Epithelial cell of esophagus (primary cell): ENCODE data around the gene TTC9.
A peak's percentile ranks its signal among the peaks of the same experiment; 100 is the strongest.

Experiments used
- DNase-seq: peaks from one replicate; pipeline ENCODE4 v3.0.0; 2010; ENCODE audit warnings: low read depth
- H3K4me3 ChIP-seq: 2 replicates; pipeline ENCODE4 v1.5.1; 2011; ENCODE audit warnings: mild to moderate bottlenecking, low read length, control low read depth
- TF ChIP-seq, protein P1 (sequence below): IDR thresholded peaks from 2 replicates; pipeline ENCODE4 v1.5.1; 2011; ENCODE audit warnings: low read depth, mild to moderate bottlenecking, low read length, control low read depth, inconsistent platforms; ENCODE audit not compliant: insufficient read depth; ENCODE audit errors: missing control alignments

The TTC9 gene

GRCh38 chr14:70713096-70713495 is 71.4 kb downstream of the TTC9 start:
- H3K4me3 ChIP-seq = no peak overlapping the region
- TF ChIP-seq, protein P1, sequence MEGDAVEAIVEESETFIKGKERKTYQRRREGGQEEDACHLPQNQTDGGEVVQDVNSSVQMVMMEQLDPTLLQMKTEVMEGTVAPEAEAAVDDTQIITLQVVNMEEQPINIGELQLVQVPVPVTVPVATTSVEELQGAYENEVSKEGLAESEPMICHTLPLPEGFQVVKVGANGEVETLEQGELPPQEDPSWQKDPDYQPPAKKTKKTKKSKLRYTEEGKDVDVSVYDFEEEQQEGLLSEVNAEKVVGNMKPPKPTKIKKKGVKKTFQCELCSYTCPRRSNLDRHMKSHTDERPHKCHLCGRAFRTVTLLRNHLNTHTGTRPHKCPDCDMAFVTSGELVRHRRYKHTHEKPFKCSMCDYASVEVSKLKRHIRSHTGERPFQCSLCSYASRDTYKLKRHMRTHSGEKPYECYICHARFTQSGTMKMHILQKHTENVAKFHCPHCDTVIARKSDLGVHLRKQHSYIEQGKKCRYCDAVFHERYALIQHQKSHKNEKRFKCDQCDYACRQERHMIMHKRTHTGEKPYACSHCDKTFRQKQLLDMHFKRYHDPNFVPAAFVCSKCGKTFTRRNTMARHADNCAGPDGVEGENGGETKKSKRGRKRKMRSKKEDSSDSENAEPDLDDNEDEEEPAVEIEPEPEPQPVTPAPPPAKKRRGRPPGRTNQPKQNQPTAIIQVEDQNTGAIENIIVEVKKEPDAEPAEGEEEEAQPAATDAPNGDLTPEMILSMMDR = no peak
- no peak for DNase-seq

DNA sequence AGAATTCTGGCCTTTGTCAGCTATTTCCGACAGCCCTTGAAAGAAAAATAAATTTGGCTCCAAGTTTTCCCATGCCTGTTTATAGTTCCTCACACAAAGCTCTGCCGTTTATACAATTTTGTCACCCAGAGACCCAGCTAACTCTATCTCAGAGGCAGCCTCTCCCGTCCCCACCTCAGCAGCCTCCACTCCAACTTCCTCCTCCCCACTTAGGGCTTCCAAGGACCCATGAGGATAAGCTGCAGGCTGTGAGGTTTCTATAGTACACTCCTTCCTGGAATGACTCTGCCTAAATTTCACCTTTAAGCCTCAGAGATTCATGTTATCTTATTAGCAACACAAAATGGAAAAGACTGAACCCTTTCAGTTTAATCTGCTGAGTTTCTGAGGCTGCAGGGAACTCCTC is 71.8 kb downstream of the TTC9 start:
- TF ChIP-seq, protein P1 = no peak
- no peak overlapping the region for H3K4me3 ChIP-seq
- no peak for DNase-seq

GRCh38 chr14:70714055-70714550 is 72.4 kb downstream of the TTC9 start:
- TF ChIP-seq, protein P1 = peak; percentile 58
- peak; percentile 66 for DNase-seq

GRCh38 chr14:70716483-70716882 is 74.8 kb downstream of the TTC9 start:
- H3K4me3 ChIP-seq = no peak overlapping the region
- DNase-seq = no peak
- TF ChIP-seq, protein P1 = no peak

More at GRCh38 chr14:70714055-70714550, 72.4 kb downstream of the TTC9 start:
- no peak overlapping the region for H3K4me3 ChIP-seq

GRCh38 chr14:70716958-70717357 is 75.2 kb downstream of the TTC9 start:
- H3K4me3 ChIP-seq = no peak overlapping the region
- peak; percentile 33 for DNase-seq
- TF ChIP-seq, protein P1 = no peak

- no peak overlapping the region for H3K4me3 ChIP-seq
- TF ChIP-seq, protein P1 = no peak
- peak; percentile 89 for DNase-seq
These were observed 76.8 kb downstream of the TTC9 start for GRCh38 chr14:70718383-70719118.

DNA sequence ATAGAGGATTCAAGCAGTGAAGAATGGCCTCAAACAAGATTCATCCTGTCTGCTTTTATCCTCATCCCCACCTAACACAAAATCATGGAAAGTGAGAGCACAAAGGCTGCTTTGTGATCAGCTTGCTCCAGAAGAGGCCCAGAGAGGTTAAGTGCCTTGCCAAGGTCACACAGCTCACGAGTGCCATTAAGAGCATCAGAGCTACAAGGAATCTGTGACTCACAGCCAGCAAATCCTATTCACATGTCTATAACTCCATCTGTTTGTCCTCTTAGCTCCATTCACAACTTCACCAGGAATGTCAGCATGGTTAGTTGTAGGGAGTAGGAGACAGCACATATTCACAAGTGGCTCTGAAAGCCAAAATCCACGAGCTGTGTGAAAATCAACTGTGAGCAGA is 79.8 kb downstream of the TTC9 start:
- DNase-seq = peak; percentile 42
- TF ChIP-seq, protein P1 = no peak
- H3K4me3 ChIP-seq = no peak overlapping the region
